ENCODE data around the gene PSEN2. TPM values are rescaled to one million over a fixed set of nuclear protein-coding genes. Genes with fewer than 3 reads are reported as not detected.

Gene PSEN2
- total RNA-seq, 2 donors from 2014 or later = 45.3 to 78.3 TPM

- 94% methylated on average over 3 of the region's 3 CpGs for WGBS
- H3K27ac ChIP-seq = no peak overlapping the region
These were observed 27.8 kb downstream of the PSEN2 start for GRCh38 chr1:226898246-226898645.

GRCh38 chr1:226901421-226901820 lies 31.0 kb downstream of the PSEN2 start:
- no peak for DNase-seq (ENCODE audit: low spot score)
- Histone ChIP-seq H3K4me1 (replicated peaks) (no peaks in the 10 kb centered on the region), H3K9me3 (no peaks in the 10 kb centered on the region), H3K27me3 (replicated peaks; ENCODE audit: insufficient read depth) (no peaks in the 10 kb centered on the region), H3K27ac (no peak overlapping the region), H3K36me3 (no peaks in the 10 kb centered on the region), H3K4me3 (no peak overlapping the region)
- WGBS = 83% methylated on average over 4 of the region's 4 CpGs
- intact Hi-C loops (cut with DNase I) = no loop called here
- TF ChIP-seq POLR2A (IDR thresholded peaks at IDR 0.05) (no peak), CTCF (IDR thresholded peaks at IDR 0.05) (no peak), POLR2AphosphoS5 (IDR thresholded peaks at IDR 0.05) (no peak)

More at GRCh38 chr1:226898246-226898645, 27.8 kb downstream of the PSEN2 start:
- H3K4me3 ChIP-seq = no peak overlapping the region
- H3K9me3 ChIP-seq = no peaks in the 10 kb centered on the region
- no peak for DNase-seq (ENCODE audit: low spot score)
- no peaks in the 10 kb centered on the region for H3K36me3 ChIP-seq
- no peaks in the 10 kb centered on the region for H3K4me1 ChIP-seq (replicated peaks)
- intact Hi-C loops (cut with DNase I) = no loop called here
- TF ChIP-seq POLR2A (IDR thresholded peaks at IDR 0.05) = no peak
- no peak for TF ChIP-seq CTCF (IDR thresholded peaks at IDR 0.05)
- no peak for TF ChIP-seq POLR2AphosphoS5 (IDR thresholded peaks at IDR 0.05)
- no peaks in the 10 kb centered on the region for H3K27me3 ChIP-seq (replicated peaks; ENCODE audit: insufficient read depth)

GRCh38 chr1:226902601-226903000 lies 32.2 kb downstream of the PSEN2 start:
- H3K27me3 ChIP-seq (replicated peaks; ENCODE audit: insufficient read depth) = no peaks in the 10 kb centered on the region
- H3K27ac ChIP-seq = no peak overlapping the region
- H3K4me1 ChIP-seq (replicated peaks) = no peaks in the 10 kb centered on the region
- TF ChIP-seq POLR2A (IDR thresholded peaks at IDR 0.05) (no peak), CTCF (IDR thresholded peaks at IDR 0.05) (no peak), POLR2AphosphoS5 (IDR thresholded peaks at IDR 0.05) (no peak)
- no peak overlapping the region for H3K4me3 ChIP-seq
- intact Hi-C loops (cut with DNase I) = no loop called here
- DNase-seq (ENCODE audit: low spot score) = no peak
- H3K9me3 ChIP-seq = no peaks in the 10 kb centered on the region
- 75% methylated on average over 4 of the region's 4 CpGs for WGBS
- H3K36me3 ChIP-seq = no peaks in the 10 kb centered on the region

- no peaks in the 10 kb centered on the region for H3K4me1 ChIP-seq (replicated peaks)
- peak; percentile 75 for TF ChIP-seq POLR2AphosphoS5 (IDR thresholded peaks at IDR 0.05)
- no peak for TF ChIP-seq POLR2A (IDR thresholded peaks at IDR 0.05)
- no peak for TF ChIP-seq CTCF (IDR thresholded peaks at IDR 0.05)
- no peaks in the 10 kb centered on the region for H3K9me3 ChIP-seq
- H3K4me3 ChIP-seq = no peak overlapping the region
- peak overlapping the region; percentile 35 to 39 for H3K27ac ChIP-seq
- intact Hi-C loops (cut with DNase I) = no loop called here
- no peaks in the 10 kb centered on the region for H3K27me3 ChIP-seq (replicated peaks; ENCODE audit: insufficient read depth)
- DNase-seq (ENCODE audit: low spot score) = no peak
- 56% methylated on average over 12 of the region's 12 CpGs for WGBS
- no peaks in the 10 kb centered on the region for H3K36me3 ChIP-seq
These were observed 33.7 kb downstream of the PSEN2 start for GRCh38 chr1:226903819-226904716.

GRCh38 chr1:226904772-226905171 lies 34.4 kb downstream of the PSEN2 start:
- Histone ChIP-seq H3K9me3 (no peaks in the 10 kb centered on the region), H3K36me3 (no peaks in the 10 kb centered on the region), H3K27me3 (replicated peaks; ENCODE audit: insufficient read depth) (no peaks in the 10 kb centered on the region), H3K4me3 (no peak overlapping the region), H3K27ac (no peak overlapping the region), H3K4me1 (replicated peaks) (no peaks in the 10 kb centered on the region)
- intact Hi-C loops (cut with DNase I) = no loop called here
- 73% methylated on average over 3 of the region's 3 CpGs for WGBS
- no peak for TF ChIP-seq CTCF (IDR thresholded peaks at IDR 0.05)
- TF ChIP-seq POLR2A (IDR thresholded peaks at IDR 0.05) = no peak
- no peak for TF ChIP-seq POLR2AphosphoS5 (IDR thresholded peaks at IDR 0.05)
- no peak for DNase-seq (ENCODE audit: low spot score)

All from prostate gland (tissue), 2 donors.